NCI-H2081 (cell line): Measurements from ENCODE around the gene MDM4.
"Not testable (repeated sequence)": the region's sequence is repeated elsewhere in the genome, so short reads cannot be mapped to it uniquely, and the experiment has no call there.

Experiments used
- DNase-seq, 2 experiments: peaks; one replicate each; lab custom pipeline; 2025; lab: John Stamatoyannopoulos, UW

Gene MDM4, protein sequence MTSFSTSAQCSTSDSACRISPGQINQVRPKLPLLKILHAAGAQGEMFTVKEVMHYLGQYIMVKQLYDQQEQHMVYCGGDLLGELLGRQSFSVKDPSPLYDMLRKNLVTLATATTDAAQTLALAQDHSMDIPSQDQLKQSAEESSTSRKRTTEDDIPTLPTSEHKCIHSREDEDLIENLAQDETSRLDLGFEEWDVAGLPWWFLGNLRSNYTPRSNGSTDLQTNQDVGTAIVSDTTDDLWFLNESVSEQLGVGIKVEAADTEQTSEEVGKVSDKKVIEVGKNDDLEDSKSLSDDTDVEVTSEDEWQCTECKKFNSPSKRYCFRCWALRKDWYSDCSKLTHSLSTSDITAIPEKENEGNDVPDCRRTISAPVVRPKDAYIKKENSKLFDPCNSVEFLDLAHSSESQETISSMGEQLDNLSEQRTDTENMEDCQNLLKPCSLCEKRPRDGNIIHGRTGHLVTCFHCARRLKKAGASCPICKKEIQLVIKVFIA

DNA sequence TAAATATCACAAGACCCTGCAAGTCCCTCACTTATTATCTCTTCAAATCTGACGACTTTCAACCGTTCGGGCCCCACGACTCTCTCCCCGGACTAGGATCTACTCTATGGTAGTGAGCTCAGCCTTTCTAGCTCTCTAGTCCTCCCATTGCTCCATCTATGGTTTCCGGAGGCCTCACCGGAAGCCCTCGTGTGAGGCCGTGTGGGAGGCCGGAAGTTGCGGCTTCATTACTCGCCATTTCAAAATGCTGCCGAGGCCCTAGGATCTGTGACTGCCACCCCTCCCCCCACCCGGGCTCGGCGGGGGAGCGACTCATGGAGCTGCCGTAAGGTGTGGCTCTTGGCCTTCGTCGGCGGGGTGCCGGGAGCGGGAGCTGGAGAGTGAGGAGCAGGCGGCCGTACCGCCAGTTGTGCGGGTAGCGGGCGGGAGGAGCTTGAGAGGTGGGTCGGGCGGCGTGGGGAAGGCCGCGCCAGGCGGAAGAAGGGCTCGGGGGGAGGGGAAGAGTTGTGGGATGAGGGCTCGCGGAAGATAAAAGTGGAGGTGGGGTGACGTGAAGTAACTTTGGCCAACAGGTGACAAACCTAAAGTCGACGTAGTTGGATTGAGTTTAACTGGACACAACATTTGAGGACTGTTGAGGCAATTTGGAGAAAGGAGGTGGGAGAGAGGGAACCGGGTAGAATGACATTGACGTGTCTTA lies at the start of gene MDM4:
Gene MDM4 (plus strand): TSS at position 227 of the 700 bp plus-strand sequence. CDS start 9,113 bp downstream, outside the sequence.
- peak; percentile 97 to 99 for DNase-seq

DNA sequence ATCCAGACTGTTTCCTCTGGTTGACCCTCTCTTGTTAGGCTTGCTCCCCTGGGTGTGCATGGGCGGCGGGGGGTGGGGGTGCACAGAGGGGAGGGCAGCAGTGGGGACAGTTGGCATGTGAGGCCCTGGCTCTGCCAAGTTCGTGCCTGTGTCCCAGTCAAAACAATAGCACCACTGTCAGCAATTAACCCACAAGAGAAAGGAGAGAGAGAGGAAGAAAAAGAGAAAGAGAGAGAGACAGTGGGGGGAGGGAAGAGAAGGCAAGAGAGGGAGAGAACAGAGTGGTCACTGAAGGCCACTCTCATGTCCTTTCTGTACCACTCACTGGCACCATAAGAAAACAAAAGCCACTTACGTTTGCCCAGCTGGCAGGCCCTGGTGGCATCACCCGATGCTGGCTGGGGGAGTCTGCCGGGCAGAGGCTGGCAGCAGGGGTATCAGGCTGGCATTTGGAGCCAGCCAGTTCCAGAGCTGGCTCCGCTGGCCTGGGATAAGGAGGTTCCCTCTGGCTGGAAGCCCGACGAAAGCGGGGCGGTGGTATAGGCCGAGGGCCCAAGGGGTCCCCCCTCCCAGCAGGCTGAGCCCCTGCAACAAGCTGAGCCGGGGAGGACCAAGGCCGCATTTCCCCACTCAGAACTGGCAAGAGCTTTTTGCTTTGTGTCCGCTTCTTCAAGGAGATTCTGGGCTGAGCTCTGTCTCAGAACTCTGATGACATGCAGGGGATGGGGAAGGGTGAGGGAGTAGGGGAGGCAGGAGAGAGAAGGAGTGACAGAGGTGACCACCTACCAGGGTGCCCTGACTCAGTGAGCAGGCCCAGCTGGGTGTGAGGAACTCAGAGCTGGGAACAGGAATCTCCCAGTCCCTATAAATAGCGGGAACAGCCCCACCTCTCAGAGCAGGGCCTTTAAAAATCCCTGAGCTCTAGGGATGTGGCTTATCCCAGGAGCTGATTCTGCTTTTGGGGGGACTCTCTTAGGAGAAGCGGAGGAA lies 49.5 kb upstream of the MDM4 start:
- DNase-seq = no peak

DNA sequence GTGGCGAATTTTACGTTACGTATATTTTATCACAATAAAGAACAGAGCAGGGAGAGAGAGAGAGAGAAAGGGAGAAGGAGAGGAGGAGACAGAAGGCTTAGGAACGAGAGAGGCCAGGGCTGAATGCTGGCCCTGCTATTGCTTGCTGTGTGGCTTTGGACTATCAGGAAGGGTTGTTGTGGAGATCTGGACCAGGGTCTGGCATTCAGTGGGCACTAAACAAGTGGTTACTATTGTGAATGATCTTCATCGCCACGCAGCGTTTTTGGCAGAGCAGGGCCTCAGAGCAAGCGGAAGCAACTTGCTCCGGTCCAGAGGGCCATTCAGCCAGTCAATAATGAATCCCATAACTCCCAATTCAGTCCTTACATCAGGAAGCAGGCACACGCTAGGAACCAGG lies 48.0 kb upstream of the MDM4 start:
- no peak for DNase-seq

DNA sequence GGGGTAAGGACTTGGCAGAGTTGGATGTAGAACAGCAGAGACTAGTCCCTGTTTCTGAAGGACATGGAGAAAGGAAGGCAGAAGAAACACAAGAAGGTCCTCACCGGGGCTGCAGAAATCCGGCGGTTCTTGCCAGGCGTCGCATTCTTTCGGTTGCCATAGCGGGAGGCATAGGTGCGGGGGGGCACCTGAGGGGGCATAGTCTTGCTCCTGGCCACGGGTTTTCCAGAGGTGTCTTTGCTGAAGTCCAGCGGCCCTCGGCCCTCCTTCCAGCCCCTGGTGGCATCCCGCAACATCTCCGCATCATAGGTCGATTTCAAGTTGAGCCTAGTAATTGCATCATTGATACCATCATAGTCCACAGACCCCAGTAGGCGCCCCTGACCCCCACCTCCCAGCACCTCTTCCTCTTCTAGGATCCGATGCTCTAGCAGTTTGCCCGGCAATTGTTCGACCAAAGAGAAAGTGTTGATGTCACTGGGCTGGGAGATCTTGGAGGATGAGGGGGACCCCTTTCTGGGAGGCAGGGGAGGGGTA lies 47.4 kb upstream of the MDM4 start:
- DNase-seq = no peak

DNA sequence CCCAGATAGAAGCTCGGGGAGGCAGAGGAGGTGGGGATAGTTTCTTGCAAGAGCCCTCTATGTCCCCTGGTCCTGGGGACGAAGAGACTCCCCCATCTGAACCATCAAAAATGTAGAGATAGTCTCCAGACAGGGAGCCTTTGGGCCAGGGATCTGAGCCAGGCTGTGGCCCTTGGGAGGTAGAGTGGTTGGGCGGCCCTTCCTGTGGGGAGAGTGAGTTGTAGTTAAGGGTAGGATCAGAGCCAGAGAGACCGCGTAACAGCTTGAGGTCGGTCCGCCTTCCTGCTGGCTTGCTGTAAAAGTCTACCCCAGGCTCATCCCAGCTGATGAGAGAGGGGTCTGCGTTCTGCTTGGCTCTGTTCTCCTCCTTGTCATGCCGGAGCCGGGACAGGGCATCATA lies 46.9 kb upstream of the MDM4 start:
- no peak for DNase-seq

DNA sequence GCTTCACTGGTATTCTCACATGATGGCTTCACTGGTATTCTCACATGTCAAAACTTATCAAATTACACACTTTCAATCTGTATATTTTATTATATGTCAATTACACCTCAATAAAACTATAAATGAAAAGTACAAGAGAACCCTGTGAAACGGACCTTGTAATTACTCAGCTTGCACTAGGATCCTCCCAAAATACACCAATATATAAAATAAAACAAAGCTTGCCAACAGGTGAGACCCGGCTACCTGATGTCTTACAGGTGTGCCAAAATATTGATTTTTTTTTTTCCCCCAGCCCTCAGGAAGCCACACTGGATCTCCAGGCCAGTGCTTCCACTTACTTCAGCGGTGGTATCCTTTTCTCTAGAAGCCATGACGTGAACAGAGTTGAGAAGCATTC lies 44.5 kb upstream of the MDM4 start:
- DNase-seq = no peak

DNA sequence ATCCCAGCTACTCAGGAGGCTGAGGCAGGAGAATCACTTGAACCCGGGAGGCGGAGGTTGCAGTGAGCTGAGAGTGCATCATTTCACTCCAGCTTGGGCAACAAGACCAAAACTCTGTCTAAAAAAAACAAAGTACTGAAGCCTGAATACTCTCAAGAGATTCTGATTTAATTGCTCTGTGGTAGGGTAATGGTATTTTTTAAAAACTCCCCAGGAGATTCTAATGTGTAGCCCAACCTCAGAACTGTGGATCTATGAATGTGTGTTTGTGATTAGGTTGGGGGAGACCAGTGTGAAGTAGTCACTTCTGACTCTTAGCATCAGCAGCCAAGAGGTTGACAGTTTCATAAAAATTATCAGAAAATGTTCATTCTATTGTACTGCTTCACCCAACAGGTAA lies 43.5 kb upstream of the MDM4 start:
- no peak for DNase-seq

DNA sequence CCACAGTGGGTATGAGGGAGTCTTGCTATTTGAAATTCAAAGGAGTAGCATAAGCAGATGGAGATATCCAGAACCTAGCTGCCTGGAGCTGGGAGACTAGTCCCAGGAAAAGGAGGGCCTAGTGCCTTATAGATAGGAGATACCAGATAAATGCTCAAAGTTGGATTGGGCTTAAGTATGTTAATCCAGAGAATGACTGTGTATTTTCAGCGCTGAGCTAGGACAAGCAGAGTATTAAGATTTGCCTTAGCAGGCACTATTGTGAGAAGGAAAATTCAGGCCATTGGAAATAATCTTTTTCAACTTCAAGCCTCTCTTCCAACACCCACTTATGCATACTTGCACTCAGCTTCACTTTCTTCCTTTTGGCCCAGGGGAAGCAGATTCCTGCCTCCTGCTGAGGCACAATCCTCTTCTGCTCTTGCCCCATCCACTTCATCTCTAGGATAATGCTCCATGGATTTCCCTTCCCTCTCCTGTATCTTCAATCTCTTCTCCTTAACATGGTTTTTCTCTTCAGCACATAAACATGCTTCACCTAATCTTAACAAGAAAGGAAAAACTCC lies 42.7 kb upstream of the MDM4 start:
- no peak for DNase-seq

DNA sequence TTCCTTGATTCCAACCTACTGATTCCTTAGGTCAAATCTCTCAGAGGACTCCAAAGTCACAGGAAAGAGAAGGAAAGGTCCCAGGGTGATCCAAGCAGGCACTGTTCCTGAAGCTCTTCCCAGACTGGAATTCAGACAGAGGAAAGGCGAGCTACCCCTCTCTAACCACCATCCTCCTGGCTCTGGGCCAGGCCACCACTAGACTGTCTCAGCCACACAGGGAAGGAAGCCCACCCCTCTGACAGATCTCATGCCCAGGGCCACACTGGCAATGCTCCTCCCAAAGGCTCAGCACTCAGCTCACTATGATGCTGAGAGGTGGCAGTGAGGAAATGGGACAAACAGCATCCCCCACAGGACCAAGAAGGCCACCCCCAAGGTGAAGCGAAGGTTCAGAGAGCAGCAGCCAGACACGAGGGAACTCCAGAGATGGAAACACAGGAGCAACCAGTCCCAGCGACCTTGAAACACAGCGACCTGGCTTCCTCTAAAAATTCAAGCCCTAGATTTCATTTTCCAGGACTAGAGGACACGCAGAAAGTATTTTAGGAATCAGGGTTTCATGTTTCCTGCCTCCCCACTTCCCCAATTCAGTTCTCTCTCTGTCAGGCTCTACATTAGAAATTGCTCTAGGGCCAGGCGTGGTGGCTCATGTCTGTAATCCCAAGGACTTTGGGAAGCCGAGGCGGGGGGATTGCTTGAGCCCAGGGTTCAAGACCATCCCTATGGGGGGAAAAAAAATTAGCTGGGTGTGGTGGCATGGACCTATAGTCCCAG lies 40.4 kb upstream of the MDM4 start:
- DNase-seq = no peak

DNA sequence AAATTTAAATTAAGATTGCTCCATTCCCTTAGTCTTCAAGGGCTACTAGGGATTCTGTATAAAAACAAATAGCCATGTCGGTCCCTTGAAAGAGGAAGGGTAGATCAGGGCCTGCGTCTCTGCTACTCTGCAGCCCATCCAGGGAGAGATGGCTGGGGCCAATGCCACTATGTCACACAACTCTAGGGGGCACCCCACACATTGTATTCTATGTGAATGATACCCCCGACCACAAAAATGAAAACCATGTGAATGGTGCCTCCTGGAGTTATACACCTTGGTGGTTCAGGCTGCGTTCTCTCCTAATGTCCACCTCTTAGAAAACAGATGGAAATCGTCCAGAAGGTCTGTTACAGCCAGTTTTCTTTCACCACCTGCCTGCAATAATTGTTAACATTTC lies 39.6 kb upstream of the MDM4 start:
- no peak for DNase-seq

DNA sequence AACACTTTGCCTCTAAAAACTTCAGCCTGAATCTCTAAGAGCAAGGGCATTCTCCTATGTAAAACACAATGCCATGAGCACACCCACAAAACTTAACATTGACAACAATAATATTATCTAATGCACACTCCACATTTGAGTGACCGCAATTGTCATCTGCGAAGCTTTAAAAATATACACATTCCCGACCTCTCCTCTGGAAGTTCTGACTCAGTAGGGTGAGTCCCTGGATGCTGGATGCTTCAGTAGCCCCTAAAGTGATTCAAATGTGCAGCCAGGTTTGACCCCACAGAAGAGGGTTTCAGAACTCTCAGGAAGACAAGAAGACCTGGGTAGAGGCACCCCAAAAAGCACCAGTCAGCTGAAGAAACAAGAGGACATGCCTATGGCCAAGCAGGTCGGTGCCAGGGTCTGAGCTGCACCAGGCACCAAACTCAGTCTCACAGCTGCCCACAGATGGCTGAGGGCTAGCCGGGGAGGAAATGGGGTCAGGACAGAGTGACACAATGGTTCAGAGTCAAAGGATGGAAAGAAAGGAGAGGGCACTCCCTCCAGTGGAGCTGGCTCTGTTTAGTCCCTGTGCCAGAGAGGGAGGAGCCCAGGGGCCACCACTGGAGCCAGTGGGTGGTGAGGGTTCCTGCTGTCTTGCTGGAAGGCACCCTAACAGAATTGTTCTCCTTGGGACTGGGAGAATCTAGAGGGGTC lies 39.0 kb upstream of the MDM4 start:
- no peak for DNase-seq

DNA sequence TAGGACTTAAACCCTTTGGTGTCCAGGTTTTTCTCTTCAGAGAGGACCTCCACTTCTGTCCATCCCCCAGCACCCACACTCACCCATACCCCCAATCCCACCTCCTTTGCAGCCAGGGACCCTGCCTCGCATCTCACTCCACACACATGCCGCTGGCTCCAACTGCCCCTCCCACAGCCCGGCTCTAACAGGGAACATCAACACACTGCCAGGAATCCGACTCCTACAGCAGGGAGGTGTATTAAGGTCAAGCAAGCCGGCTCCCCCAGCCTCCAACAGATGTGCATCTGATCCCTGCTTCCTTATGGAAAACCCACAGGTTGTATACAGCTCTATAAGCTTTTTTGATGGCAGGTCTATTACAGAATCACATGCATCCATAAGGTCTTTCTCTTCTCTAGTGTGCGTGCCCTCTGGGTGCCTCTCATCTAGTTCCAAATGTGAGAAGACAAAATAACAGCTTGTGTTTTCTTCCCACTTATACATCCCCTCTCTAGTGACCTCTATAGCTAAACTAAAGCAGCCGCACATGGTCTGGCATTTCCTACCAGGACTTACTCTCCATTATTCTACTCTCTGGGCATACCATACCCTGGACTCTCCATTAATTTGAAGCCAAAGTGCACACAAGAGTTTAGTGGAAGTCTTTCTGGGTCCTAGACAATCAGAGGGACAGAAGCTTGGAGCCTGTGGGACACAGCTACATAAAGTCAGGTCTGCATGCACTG lies 37.9 kb upstream of the MDM4 start:
- no peak for DNase-seq

DNA sequence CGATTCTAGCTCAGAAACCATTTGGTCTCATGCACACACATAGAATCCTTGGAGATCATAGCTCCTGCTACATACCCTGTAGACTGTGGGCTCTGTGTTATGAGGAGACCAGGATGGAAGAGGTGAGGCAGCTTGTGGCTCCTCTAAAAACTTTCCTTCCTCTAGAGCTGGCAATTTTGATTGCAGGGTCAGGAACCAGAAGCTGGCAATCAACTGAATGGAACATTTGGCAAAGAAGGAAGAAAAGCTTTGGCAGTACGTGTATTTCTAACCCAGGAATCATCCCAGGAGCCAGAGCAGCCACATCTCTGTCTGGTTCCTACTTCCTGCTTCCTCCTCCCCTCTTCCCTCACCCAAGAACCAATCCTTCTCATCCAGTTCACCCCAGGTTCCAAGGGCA lies 37.3 kb upstream of the MDM4 start:
- DNase-seq = no peak

DNA sequence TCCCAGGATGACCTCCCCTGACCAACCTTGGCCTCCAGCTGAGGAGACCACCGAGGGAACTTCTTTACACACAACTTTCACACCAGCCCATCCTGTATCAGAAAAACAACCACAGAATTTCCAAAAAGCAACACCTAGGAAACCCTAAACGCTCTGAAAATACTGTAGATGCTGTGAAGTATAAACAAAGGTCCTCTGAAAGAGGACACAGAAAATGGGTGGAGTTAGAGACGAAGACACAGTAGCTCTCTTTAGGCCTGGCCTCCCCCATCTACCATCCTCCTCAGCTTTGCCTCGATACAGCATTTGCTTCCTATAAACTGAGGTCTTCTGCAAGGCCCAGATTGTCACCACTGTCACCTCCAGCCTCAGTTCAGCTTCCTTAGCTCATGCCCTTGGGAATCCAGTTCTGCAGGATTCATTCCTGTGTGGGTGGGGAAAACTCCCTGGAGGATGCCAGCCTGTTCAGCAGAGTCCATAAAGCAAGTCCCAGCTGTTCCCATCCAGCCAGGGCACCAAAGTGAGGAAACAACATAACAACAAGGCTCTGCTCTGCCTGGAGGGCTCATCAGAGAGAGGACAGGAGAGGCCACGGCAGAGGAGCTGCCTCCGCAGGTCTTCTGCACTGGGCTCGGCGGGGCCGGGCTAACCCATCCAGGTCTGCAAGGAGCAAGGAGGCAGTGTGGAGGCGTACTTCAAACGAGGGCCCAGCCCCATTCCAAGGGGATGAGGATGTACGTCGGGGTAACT lies 36.6 kb upstream of the MDM4 start:
- no peak for DNase-seq

DNA sequence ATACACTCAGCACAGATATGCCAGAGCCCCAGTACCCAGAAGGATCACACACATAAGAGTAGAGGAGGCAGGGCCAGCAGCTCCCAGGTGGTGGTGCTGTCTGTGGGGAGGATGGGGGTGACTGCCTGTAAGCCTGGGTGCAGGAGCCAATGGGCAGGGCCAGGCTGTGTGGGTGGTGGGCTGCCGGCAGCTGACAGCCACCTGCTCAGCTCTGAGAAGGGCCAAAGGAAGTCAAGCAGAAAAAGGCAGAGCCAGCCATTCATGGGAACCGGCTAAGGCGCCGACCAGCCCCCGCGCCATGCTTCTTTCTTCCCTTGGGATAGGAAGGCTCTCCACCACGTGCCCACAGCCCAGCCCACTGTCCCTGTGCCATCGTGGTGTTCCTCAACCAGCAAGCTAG lies 35.7 kb upstream of the MDM4 start:
- no peak for DNase-seq

DNA sequence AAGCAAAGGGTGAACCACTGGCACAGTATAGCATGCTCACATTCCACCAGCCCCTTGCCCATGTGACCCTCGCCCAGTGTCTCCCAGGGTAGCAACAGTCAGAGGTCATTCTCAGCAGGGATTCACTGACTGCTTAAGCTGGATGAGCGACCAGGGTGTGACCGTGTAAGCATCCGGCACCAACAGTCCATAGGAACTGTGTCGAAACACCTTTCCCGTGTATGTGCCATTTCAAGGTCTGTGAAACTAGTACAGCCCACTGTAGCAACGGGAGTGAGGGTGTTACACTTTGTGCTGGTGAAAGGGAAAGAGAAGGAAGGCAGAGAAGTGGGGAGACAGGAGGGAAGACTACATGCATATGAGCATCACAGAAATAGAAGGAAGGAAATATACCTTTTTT lies 32.4 kb upstream of the MDM4 start:
- DNase-seq = no peak

DNA sequence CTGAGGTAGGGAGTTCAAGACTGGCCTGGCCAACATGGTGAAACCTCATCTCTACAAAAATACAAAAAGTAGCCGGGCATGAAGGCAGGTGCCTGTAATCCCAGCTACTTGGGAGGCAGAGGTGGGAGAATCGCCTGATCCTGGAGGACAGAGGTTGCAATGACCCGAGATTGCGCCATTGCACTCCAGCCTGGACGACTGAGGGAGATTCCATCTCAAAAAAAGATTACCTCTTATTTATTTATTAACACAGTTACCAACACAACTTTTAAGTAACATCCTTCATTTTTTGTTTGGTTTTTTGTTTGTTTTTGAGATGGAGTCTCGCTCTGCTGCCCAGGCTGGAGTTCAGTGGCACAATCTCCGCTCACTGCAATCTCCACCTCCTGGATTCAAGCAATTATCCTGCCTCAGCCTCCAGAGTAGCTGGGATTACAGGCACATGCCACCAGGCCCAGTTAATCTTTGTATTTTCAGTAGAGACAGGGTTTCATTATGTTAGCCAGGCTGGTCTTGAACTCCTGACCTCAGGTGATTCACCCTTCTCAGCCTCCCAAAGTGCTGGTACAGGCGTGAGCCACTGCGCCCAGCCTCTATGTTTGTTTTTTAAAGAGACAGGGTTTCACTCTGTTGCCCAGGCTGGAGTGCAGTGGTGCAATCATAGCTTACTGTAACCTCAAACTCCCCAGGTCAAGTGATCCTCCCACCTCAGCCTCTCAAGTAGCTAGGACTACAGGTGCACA lies 29.5 kb upstream of the MDM4 start:
- DNase-seq = not testable (repeated sequence)

DNA sequence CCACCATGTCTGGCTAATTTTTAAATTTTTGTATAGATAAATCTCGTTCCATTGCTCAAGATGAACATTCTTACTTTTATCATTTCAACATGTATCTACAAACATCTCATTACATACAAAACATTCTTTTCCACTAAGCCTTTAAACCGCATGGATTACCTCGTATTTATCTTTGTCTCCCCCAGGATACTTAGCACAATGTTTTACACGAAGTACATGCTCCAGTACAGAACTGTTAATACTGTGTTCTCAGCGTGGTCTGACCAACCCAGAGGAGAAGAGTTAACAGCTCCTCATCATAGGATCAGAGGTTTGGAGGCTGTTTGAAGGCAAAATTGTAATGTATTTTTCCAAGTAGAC lies 29.0 kb upstream of the MDM4 start:
- DNase-seq = no peak
